ENCODE results near the gene SPATS2L.

GRCh38 chr2:200276472-200276871 lies 30.0 kb upstream of the SPATS2L start:
- TF ChIP-seq, protein P1, sequence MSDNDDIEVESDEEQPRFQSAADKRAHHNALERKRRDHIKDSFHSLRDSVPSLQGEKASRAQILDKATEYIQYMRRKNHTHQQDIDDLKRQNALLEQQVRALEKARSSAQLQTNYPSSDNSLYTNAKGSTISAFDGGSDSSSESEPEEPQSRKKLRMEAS (IDR thresholded peaks at IDR 0.05), result no peak
- TF ChIP-seq RAD21 (IDR thresholded peaks at IDR 0.05; ENCODE audit: low read depth) (no peak), REST (IDR thresholded peaks at IDR 0.05; ENCODE audit: low read depth) (no peak), TAF1 (IDR thresholded peaks at IDR 0.05; ENCODE audit: low read depth) (no peak), CREB1 (IDR thresholded peaks at IDR 0.05; ENCODE audit: low read depth) (no peak), EGR1 (IDR thresholded peaks at IDR 0.05) (no peak), USF1 (IDR thresholded peaks at IDR 0.05) (no peak), FOXM1 (IDR thresholded peaks at IDR 0.05; ENCODE audit: borderline replicate concordance, low read depth) (no peak)

Data from Ishikawa (cell line).